Transverse colon (tissue), 4 donors: ENCODE measurements around the gene PDS5A. TPM values are rescaled to one million over a fixed set of nuclear protein-coding genes. Genes with fewer than 3 reads are reported as not detected.

ENCODE experiments used
- DNase-seq: peaks from one replicate; pipeline ENCODE4 v3.0.0-alpha.2; 2019
- H3K27ac ChIP-seq, 4 donors: fragments of 200-600 bp; sonication (generic); 2 replicates each; pipeline ENCODE4 v1.5.1; 2016 to 2018; ENCODE audit warnings: inconsistent platforms in 4 of 4
- H3K27me3 ChIP-seq: fragments of 200-600 bp; sonication (generic); 2 replicates; pipeline ENCODE4 v1.5.1; 2017; ENCODE audit warnings: inconsistent platforms
- H3K36me3 ChIP-seq, 4 donors: fragments of 200-600 bp; sonication (generic); 2 replicates each; pipeline ENCODE4 v1.5.1; 2017 to 2019; ENCODE audit warnings: inconsistent platforms in 4 of 4
- H3K4me1 ChIP-seq, 4 donors: fragments of 200-600 bp; sonication (generic); 2 replicates each; pipeline ENCODE4 v1.5.1; 2017 to 2020; ENCODE audit warnings: inconsistent platforms in 4 of 4
- H3K4me3 ChIP-seq, 4 donors: fragments of 200-600 bp; sonication (generic); 1 replicate in 1 of 4; 2 replicates in 3 of 4; pipeline versions ENCODE4 v1.5.1 to v1.6.1; 2017 to 2019; ENCODE audit warnings: inconsistent platforms in 4 of 4
- H3K9me3 ChIP-seq, 2 donors: fragments of 200-600 bp; sonication (generic); 2 replicates each; pipeline ENCODE4 v1.5.1; 2017 to 2019; ENCODE audit warnings: inconsistent platforms in 2 of 2
- EP300 ChIP-seq: sonication (generic); formaldehyde crosslinking; IDR thresholded peaks from one replicate; pipeline ENCODE4 v1.6.1; 2017; ENCODE audit warnings: antibody characterized with exemption, low read depth
- POLR2A ChIP-seq: fragments of 450-650 bp; IDR thresholded peaks from one replicate; pipeline ENCODE4 v1.6.1; 2016; ENCODE audit warnings: antibody characterized with exemption, mild to moderate bottlenecking, moderate library complexity
- POLR2AphosphoS5 ChIP-seq, 3 donors: sonication (generic); formaldehyde crosslinking; IDR thresholded peaks; one replicate each; pipeline ENCODE4 v1.6.1; 2016; ENCODE audit warnings: antibody characterized with exemption in 3 of 3
- WGBS, 2 donors: methylation state at CpG; one replicate each; pipeline ENCODE4 v1.1.5; 2018; ENCODE audit warnings: low coverage in 1 of 2; 5-methylcytosine and 5-hydroxymethylcytosine counted together
- in situ Hi-C, 4 donors: fragments of 200-750 bp; cut with MboI; loops; one replicate each; pipeline versions ENCODE4 v1.15.0 to v1.15.1; 2017; ENCODE audit warnings: low sequenced_read_pairs in 3 of 4, low pct_ligation_motif_present in 1 of 4, low pct_unique_long_range_greater_than_20kb in 1 of 4
- intact Hi-C: fragments of 100-400 bp; cut with DNase I; formaldehyde crosslinking; loops from one replicate; pipeline ENCODE4 v1.15.1; 2023; ENCODE audit warnings: low total_unique reads
- total RNA-seq, 4 donors: library from RNA; depleted of rRNA; stranded (reverse); fragments of >200 nt; gene quantifications; one replicate each; pipeline ENCODE4 v1.1.0, GENCODE V29; 2016
- TF ChIP-seq, protein P1 (sequence below), 5 experiments: fragments of 200-600 bp in 3 of 5; fragments of 450-650 bp in 2 of 5; sonication (generic) in 3 of 5; IDR thresholded peaks; 1 replicate in 2 of 5; 2 replicates in 3 of 5; pipeline ENCODE4 v1.5.1; 2016 to 2017; ENCODE audit warnings: antibody characterized with exemption in 5 of 5, inconsistent platforms in 3 of 5, mild to moderate bottlenecking in 2 of 5, moderate library complexity in 1 of 5

Gene PDS5A
- total RNA-seq, 4 donors from 2014 or later: 62.1 to 74.0 (median 68.5) TPM

DNA sequence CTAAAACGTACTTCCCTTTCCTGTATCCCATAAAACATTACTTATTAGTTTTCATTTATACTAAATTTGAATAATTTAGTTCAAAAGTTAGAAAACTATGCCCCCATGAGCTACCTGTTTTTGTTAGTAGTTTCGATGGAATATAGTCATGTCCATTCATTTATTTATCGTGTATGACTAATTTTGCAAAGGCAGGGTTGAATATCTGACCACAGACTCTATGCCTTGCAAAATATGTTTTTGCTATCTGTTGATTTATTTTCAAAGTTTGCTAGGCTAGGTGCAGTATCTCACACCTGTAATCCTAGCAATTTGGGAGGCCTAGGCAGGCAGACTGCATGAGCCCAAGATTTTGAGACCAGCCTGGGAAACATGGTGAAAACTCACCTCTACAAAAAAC is 78.4 kb downstream of the PDS5A start:
- H3K36me3 ChIP-seq: peaks cover 0 to 71% (median 38%) of the 10 kb centered on the region in 4 donors
- 70 to 85% methylated on average over 3 of the region's 3 CpGs for WGBS, 2 donors
- no peak overlapping the region for H3K27ac ChIP-seq
- H3K27me3 ChIP-seq: no peaks in the 10 kb centered on the region
- no peak for DNase-seq
- H3K9me3 ChIP-seq: no peaks in the 10 kb centered on the region
- intact Hi-C loops (no loop called here), in situ Hi-C loops (no loop called here)
- TF ChIP-seq POLR2AphosphoS5 (IDR thresholded peaks at IDR 0.05): no peak
- TF ChIP-seq, protein P1, sequence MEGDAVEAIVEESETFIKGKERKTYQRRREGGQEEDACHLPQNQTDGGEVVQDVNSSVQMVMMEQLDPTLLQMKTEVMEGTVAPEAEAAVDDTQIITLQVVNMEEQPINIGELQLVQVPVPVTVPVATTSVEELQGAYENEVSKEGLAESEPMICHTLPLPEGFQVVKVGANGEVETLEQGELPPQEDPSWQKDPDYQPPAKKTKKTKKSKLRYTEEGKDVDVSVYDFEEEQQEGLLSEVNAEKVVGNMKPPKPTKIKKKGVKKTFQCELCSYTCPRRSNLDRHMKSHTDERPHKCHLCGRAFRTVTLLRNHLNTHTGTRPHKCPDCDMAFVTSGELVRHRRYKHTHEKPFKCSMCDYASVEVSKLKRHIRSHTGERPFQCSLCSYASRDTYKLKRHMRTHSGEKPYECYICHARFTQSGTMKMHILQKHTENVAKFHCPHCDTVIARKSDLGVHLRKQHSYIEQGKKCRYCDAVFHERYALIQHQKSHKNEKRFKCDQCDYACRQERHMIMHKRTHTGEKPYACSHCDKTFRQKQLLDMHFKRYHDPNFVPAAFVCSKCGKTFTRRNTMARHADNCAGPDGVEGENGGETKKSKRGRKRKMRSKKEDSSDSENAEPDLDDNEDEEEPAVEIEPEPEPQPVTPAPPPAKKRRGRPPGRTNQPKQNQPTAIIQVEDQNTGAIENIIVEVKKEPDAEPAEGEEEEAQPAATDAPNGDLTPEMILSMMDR (IDR thresholded peaks at IDR 0.05): no peak
- TF ChIP-seq EP300: no peak
- TF ChIP-seq POLR2A: no peak
- no peak overlapping the region for H3K4me3 ChIP-seq
- no peaks in the 10 kb centered on the region for H3K4me1 ChIP-seq

DNA sequence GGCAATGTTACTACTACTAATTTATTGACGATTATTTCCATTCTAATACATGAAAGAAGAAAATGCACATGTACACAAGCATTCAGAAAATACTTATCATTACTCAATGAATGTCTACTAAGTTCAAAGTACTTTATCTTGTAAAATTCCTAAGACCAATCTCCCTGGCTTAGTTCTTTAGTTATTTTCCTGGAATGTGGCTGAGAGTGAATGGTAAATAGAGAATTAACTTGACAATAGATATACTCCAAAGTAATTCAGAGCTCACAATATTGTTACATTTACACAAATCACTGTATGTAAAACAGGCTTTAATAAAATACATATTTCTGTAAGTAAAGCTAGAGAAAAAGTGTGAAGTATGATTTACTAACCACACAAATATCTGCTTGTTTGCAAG is 79.7 kb downstream of the PDS5A start:
- Histone ChIP-seq H3K4me3 (no peak overlapping the region), H3K4me1 (no peaks in the 10 kb centered on the region), H3K27ac (no peak overlapping the region), H3K36me3 (peaks cover 0 to 62% (median 35%) of the 10 kb centered on the region in 4 donors), H3K9me3 (no peaks in the 10 kb centered on the region), H3K27me3 (no peaks in the 10 kb centered on the region)
- intact Hi-C loops (no loop called here), in situ Hi-C loops (no loop called here)
- TF ChIP-seq, protein P1 (IDR thresholded peaks at IDR 0.05): no peak
- TF ChIP-seq POLR2AphosphoS5 (IDR thresholded peaks at IDR 0.05) (no peak), POLR2A (no peak)
- DNase-seq: no peak
- 95 to 100% methylated on average over 1 of the region's 1 CpG for WGBS, 2 donors

DNA sequence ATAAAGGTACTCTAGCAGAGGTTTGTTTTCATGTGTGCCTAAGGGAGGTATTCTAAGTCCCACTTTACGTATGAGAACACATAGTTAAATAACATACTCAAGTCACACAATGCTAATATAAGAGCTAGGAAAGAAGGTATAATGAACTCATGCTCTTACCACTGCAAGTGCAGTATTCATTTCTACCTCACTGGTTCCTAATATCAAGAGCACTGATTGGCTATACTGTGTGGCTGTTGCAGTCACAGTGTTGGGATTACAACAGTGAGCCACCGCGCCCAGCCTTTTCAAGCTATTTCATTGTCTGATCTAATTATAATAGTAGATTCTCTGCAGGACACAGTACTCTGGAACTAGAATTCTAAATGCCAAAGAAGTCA is 84.0 kb downstream of the PDS5A start:
- Histone ChIP-seq H3K9me3 (no peaks in the 10 kb centered on the region), H3K27me3 (no peaks in the 10 kb centered on the region), H3K36me3 (peaks cover 0 to 48% (median 27%) of the 10 kb centered on the region in 4 donors), H3K4me1 (no peaks in the 10 kb centered on the region), H3K4me3 (no peak overlapping the region), H3K27ac (no peak overlapping the region)
- intact Hi-C loops (no loop called here), in situ Hi-C loops (no loop called here)
- DNase-seq: no peak
- TF ChIP-seq EP300: no peak
- TF ChIP-seq, protein P1 (IDR thresholded peaks at IDR 0.05): no peak
- TF ChIP-seq POLR2A: no peak
- no peak for TF ChIP-seq POLR2AphosphoS5 (IDR thresholded peaks at IDR 0.05)
- WGBS, 2 donors: 95 to 100% methylated on average over 2 to 3 of the region's 3 CpGs

DNA sequence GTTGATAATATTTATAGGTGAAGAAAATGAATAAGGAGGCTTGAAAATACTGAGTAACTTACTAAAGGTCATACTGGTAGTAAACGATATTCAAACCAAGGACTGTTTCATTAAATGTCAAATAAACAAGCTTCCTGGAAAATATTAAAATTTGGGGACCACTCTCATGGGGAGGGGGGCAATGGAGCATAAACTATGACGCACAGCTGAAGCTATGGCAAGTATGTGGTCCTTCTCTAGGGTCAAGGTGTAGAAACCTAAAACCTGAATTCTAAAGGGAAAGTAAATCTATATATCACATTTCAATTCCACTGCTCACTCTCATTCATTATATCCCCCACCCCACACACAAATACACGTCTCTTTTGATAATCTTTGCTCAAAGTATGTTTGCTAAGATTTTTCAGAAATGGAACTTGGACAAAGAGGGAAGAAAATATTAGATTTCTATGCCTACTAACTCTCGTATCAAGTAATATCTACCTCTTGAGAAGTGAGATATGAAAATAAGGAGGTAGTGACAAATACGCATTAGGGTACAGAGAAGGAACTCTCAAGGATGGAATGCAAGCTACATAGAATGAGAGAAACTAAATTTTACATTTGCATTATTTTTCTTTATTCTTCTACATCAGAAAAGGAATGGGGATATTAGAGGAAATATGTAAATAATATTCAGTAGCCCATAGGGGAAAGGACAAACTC is 84.6 kb downstream of the PDS5A start:
- H3K36me3 ChIP-seq: peaks cover 0 to 46% (median 25%) of the 10 kb centered on the region in 4 donors
- no peak for TF ChIP-seq EP300
- no peak for TF ChIP-seq POLR2AphosphoS5 (IDR thresholded peaks at IDR 0.05)
- no peaks in the 10 kb centered on the region for H3K9me3 ChIP-seq
- intact Hi-C loops (no loop called here), in situ Hi-C loops (no loop called here)
- 91 to 99% methylated on average over 5 of the region's 5 CpGs for WGBS, 2 donors
- no peaks in the 10 kb centered on the region for H3K4me1 ChIP-seq
- H3K27me3 ChIP-seq: no peaks in the 10 kb centered on the region
- no peak overlapping the region for H3K4me3 ChIP-seq
- no peak for DNase-seq
- no peak overlapping the region for H3K27ac ChIP-seq

DNA sequence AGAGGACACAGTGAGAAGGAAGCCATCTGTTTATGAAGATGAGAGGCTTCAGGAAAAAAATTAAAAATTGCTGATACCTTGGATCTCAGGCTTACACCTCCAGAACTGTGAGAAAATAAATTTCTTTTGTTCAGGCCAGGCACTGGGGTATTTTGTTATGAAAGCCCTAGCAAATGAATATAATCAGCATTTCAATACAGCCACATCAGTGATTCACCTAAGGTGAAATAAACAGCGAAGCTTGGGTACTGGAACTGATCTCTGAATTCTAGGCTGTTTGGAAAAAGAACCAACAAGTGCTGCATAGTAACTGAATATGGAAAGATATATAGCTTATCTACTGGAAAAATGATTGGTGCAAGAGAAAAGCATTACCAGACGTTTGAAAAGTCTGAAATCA is 88.5 kb downstream of the PDS5A start:
- H3K4me3 ChIP-seq: no peak overlapping the region
- H3K27ac ChIP-seq: no peak overlapping the region
- 84 to 90% methylated on average over 2 of the region's 2 CpGs for WGBS, 2 donors
- intact Hi-C loops: no loop called here
- H3K4me1 ChIP-seq: no peaks in the 10 kb centered on the region
- in situ Hi-C loops: no loop called here
- H3K9me3 ChIP-seq: no peaks in the 10 kb centered on the region
- TF ChIP-seq POLR2AphosphoS5 (IDR thresholded peaks at IDR 0.05) (no peak), POLR2A (no peak), EP300 (no peak)
- TF ChIP-seq, protein P1 (IDR thresholded peaks at IDR 0.05): no peak
- H3K27me3 ChIP-seq: no peaks in the 10 kb centered on the region
- peaks cover 0 to 24% (median 8%) of the 10 kb centered on the region in 4 donors for H3K36me3 ChIP-seq
- DNase-seq: no peak
